AG09309 (cell line): ENCODE measurements around the gene DERL2.
A peak's percentile ranks its signal among the peaks of the same experiment; 100 is the strongest.

Experiments used
- DNase-seq: peaks from one replicate; pipeline ENCODE4 v3.0.0-alpha.2; 2010; ENCODE audit warnings: low read depth
- H3K4me3 ChIP-seq: 2 replicates; pipeline ENCODE4 v1.5.1; 2011; ENCODE audit warnings: mild to moderate bottlenecking, low read depth, low read length, moderate library complexity; ENCODE audit not compliant: control insufficient read depth
- CTCF ChIP-seq: IDR thresholded peaks from 2 replicates; pipeline ENCODE4 v1.5.1; 2011; ENCODE audit warnings: mild to moderate bottlenecking, low read depth, low read length, inconsistent platforms; ENCODE audit not compliant: insufficient read depth, control insufficient read depth; ENCODE audit errors: missing control alignments

DERL2 gene

DNA sequence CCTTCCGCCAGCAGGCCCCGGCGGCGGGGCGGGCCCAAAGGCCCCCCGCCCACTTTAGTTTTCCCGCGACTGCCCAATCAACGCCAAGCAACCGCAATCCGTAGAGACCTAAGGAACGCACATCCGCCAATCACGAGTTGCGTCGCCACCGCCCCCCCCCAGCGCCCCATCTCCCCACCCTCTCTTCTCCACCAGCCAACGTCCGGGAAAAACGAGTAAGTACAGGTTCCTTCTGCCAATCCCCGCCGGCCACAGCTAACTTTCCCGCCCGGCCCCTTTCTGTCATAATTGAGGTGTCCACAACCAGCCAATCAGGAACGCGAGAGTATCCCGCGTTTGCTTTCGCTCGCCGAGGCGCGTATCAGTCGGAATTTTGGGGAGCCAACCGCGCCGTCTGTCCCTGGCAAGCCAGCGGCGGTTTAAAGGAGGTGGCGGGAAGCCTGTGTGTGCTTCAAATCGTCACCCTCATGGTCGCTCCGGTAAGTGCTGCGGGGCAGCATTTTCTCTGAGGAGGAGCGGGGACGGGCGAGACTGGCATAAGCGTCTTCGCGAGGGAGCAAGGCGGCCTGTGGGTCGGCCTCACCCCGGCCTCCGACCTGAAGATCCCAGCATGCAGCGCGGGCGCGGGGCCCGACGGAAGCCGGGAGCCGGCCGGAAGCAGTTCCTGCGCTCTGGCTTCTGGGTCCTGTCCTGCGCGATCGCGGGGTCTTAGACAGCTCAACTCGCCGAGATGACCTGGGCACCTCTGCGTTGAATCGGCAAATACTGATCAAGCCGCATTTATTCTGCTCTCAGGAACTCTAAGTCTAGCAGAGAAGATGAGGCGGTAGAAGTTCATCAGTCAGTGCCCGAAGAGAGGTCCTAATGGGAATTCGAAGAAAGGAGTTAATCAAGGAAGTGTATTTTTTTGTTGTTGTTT lies 487 bp upstream of the DERL2 start, which contains the start of gene MIS12:
Gene MIS12 (plus strand): TSS at position 361 of the 919 bp plus-strand sequence. CDS start 2,297 bp downstream, outside the sequence.
- DNase-seq: peak; percentile 97
- TF ChIP-seq CTCF: no peak
- peak within 1 kb of the TSS; percentile 95 for H3K4me3 ChIP-seq

DNA sequence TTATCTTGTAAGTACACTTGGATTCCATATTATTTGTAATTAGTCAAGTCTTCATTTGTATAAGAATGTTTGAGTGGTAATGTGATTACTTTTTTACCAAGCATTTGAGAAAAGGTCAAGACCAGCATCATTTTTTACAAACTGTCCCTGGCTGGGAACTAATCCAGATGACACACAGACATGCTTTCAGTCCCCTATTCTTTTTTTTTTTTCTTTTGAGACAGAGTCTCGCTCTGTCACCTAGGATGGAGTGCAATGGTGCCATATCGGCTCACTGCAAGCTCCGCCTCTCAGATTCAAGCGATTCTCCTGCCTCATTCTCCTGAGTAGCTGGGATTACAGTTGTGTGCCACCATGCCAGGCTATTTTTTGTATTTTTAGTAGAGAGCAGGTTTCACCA lies 4.5 kb downstream of the DERL2 start:
- no peak for TF ChIP-seq CTCF
- no peak overlapping the region for H3K4me3 ChIP-seq
- no peak for DNase-seq

DNA sequence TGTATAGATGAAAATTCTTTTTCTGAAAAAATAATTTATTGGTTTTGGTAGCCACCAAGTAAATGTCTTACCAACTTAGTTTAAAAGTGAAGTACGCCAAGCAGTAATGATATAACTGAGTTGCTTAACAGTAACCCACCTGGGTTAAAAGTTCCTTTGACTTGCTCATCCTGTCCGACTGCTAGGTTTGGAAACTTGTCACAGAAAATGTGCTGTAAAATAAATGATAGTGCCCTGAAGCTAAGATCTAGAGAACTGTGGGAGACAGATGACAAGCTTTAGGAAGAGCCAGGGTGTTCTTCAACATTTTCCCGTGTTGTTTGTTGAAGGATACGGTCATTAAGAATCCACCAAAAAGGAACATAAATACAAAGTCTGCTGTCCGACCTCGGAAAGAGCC lies 5.0 kb downstream of the DERL2 start:
- no peak for TF ChIP-seq CTCF
- DNase-seq: no peak
- no peak overlapping the region for H3K4me3 ChIP-seq

GRCh38 chr17:5478992-5479391 lies 7.0 kb downstream of the DERL2 start:
- H3K4me3 ChIP-seq: no peak overlapping the region
- TF ChIP-seq CTCF: no peak
- DNase-seq: no peak

- DNase-seq: no peak
- no peak overlapping the region for H3K4me3 ChIP-seq
- TF ChIP-seq CTCF: no peak
Measured at GRCh38 chr17:5473906-5474305, 12.1 kb downstream of the DERL2 start.

DNA sequence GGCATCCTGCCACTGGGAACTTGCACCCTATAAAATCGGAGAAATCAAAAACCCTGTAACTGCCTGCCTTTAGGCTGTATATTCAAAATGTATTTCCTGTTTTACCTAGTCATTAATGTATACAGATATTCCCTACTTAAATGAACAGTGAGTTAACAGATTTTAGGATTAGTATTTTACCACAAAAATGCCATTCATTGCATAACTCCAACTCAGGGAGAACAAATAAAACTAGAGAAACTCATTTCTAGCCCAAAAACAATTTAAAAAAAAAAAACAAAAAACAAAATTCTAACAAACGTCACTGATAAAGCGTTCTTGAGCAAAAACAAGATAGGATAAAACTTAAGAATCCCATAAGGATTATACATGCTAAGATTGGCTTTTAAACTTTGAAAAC lies 13.5 kb downstream of the DERL2 start:
- no peak overlapping the region for H3K4me3 ChIP-seq
- TF ChIP-seq CTCF: no peak
- no peak for DNase-seq
